VCaP (cell line): ENCODE results near the gene AKAP13.

Source experiments
- H3K27ac ChIP-seq: fragments of 450-650 bp; 2 replicates; pipeline ENCODE4 v1.5.1; 2017
- CTCF ChIP-seq: fragments of 450-650 bp; conservative IDR thresholded peaks from 2 replicates; pipeline ENCODE4 v1.5.1; 2017; ENCODE audit warnings: mild to moderate bottlenecking, moderate library complexity

Gene AKAP13

DNA sequence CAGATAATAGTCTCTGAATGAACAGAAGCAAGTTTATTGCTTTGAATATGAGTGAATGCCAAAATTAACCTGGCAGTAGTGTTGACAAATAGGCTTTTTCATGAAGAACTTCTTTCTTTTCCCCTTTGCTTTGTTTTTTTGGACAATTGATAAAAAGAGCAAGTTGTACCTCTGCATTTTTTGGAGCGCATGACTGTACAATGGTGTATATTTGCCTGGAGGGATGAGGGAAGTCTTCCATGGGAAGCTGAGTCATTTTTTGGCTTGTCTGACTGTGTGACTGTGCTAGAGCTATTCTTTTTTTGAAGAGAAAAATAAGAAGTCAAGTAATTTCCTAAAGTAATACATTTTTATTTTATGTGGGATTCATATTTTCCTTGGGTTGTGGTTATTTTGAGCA lies 227.4 kb downstream of the AKAP13 start:
- no peak for TF ChIP-seq CTCF
- peak overlapping the region; percentile 24 for H3K27ac ChIP-seq

- no peak for TF ChIP-seq CTCF
- no peak overlapping the region for H3K27ac ChIP-seq
These were observed 229.1 kb downstream of the AKAP13 start for GRCh38 chr15:85609492-85609891.

DNA sequence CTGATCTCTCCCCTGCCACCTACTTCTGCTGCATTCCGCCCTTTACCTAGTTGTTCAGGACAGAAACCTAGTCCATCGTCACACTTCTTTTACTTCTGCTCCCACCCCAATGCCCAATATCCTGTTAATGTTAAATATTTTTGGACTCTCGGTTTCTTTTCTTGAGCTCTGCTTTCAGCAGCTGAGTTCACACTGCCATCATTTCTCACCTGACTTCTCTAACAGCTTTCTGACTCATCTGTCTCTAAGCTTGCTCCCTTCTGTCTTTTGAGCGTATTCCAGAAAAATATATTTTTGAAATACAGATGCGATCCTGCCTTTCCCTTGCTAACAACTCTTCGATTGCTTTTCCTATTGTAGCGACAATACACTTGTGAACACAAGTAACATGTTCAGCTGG lies 231.0 kb downstream of the AKAP13 start:
- H3K27ac ChIP-seq = no peak overlapping the region

GRCh38 chr15:85614059-85614458 lies 233.7 kb downstream of the AKAP13 start:
- TF ChIP-seq CTCF = no peak
- H3K27ac ChIP-seq = no peak overlapping the region

More for the DNA sequence above, 231.0 kb downstream of the AKAP13 start:
- TF ChIP-seq CTCF = no peak

DNA sequence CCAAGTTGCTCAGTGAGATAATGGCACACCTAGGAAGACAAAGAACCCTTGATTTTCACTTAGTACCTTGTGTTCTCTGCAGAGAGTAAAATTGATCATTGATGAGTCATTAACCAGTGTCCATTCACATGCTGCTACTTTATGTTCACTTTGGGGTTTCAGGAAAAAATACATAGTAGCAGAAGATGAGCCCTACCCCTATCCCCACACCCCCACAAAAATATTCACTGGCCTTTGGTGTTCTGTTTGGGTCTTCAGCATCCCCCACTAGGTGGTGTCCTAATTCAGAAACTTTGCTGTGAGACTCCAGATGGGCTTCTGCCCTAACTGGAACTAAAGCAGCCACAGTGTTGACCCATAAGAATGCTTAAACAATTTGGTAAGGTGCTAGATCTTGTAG lies 235.5 kb downstream of the AKAP13 start:
- H3K27ac ChIP-seq = no peak overlapping the region
- TF ChIP-seq CTCF = peak; percentile 68

- no peak for TF ChIP-seq CTCF
- H3K27ac ChIP-seq = no peak overlapping the region
These were observed 236.2 kb downstream of the AKAP13 start for GRCh38 chr15:85616549-85617110.

DNA sequence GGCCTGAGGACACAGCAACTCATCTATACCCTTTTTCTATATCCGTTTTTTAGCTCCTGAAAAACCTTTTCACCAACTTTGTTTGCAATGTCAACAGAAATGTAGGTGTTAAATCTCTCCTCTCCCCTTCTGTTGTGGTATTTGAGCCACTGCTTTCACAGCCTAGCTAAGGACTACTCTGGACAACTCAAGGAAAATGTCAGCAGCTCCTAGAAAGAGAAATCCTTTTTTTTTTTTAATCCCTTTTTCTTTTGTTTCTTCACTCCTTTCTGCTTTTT lies 237.8 kb downstream of the AKAP13 start:
- H3K27ac ChIP-seq = no peak overlapping the region
- TF ChIP-seq CTCF = no peak
